OCI-LY7 (cell line): Measurements from ENCODE around the gene CCDC117.

Source experiments
- EZH2phosphoT487 ChIP-seq: fragments of 200-600 bp; sonication (generic); IDR thresholded peaks from 2 replicates; pipeline ENCODE4 v1.6.1; 2018; ENCODE audit warnings: low read depth, borderline replicate concordance, mild to moderate bottlenecking, mixed run types, antibody characterized with exemption, low read length, moderate library complexity, mixed read lengths
- TF ChIP-seq, protein P1 (sequence below): fragments of 200-600 bp; sonication (generic); conservative IDR thresholded peaks from 2 replicates; pipeline ENCODE4 v1.5.1; 2014; ENCODE audit warnings: mild to moderate bottlenecking, antibody characterized with exemption, low read length, moderate library complexity, mixed read lengths

DNA sequence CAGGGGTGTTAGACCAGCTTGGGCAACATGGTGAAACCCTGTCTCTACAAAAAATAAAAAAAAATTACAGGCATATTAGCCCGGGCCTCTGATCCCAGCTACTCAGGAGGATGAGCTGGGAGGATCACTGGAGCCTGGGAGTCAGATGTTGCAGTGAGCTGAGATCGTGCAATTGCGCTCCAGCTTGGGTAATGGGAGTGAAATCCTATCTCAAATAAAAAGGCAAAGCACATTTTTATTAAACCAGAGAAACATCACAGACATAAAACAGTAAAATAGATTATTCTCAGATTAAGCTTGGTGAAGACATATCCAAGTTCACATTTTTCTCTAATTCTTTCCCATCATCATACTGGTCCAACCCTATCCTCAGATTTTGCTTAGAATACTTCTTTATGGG lies 57.9 kb downstream of the CCDC117 start:
- TF ChIP-seq, protein P1, sequence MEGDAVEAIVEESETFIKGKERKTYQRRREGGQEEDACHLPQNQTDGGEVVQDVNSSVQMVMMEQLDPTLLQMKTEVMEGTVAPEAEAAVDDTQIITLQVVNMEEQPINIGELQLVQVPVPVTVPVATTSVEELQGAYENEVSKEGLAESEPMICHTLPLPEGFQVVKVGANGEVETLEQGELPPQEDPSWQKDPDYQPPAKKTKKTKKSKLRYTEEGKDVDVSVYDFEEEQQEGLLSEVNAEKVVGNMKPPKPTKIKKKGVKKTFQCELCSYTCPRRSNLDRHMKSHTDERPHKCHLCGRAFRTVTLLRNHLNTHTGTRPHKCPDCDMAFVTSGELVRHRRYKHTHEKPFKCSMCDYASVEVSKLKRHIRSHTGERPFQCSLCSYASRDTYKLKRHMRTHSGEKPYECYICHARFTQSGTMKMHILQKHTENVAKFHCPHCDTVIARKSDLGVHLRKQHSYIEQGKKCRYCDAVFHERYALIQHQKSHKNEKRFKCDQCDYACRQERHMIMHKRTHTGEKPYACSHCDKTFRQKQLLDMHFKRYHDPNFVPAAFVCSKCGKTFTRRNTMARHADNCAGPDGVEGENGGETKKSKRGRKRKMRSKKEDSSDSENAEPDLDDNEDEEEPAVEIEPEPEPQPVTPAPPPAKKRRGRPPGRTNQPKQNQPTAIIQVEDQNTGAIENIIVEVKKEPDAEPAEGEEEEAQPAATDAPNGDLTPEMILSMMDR, result no peak
- TF ChIP-seq EZH2phosphoT487, result no peak
